Caco-2 (cell line): ENCODE data around the gene CASZ1. TPM values are rescaled to one million over a fixed set of nuclear protein-coding genes. Genes with fewer than 3 reads are reported as not detected.

Source experiments
- BruUV-seq: library from RNA; stranded (reverse); fragments of 400-500 nt; replicated peaks from 2 replicates; lab custom pipeline; 2021; lab: Mats Ljungman, UMichigan
- CTCF ChIA-PET: fragments of 300-600 bp; sonication (Branson Sonifier 250); formaldehyde crosslinking; loops from one replicate; lab custom pipeline; 2022; ENCODE audit warnings: antibody characterized with exemption; lab: Charles Lee
- POLR2A ChIA-PET: fragments of 300-600 bp; sonication (Branson Sonifier 250); formaldehyde crosslinking; loops from one replicate; lab custom pipeline; 2022; ENCODE audit warnings: antibody characterized with exemption; lab: Charles Lee
- DNase-seq, 2 experiments: peaks; one replicate each; pipeline versions ENCODE4 v3.0.0 to v3.0.0-alpha.2; 2020 to 2022
- H3K27me3 ChIP-seq: replicated peaks from 2 replicates; pipeline ENCODE4 v1.6.0; 2011; ENCODE audit warnings: low read length; ENCODE audit not compliant: control insufficient read depth, insufficient read depth
- H3K36me3 ChIP-seq: 2 replicates; pipeline ENCODE4 v1.5.1; 2011; ENCODE audit warnings: low read length; ENCODE audit not compliant: control insufficient read depth, insufficient read depth
- H3K4me1 ChIP-seq: fragments of 250-450 bp; sonication (Bioruptor Pico); 2 replicates; pipeline ENCODE4 v1.5.1; 2020; ENCODE audit warnings: mild to moderate bottlenecking
- H3K4me3 ChIP-seq: 2 replicates; pipeline ENCODE4 v1.5.1; 2011; ENCODE audit warnings: low read depth, mild to moderate bottlenecking, control low read depth, low read length
- H3K9me3 ChIP-seq: fragments of 250-450 bp; sonication (Bioruptor Pico); 2 replicates; pipeline ENCODE4 v1.5.1; 2020; ENCODE audit warnings: mild to moderate bottlenecking, moderate library complexity
- H3K27ac Mint-ChIP-seq: one replicate; pipeline ENCODE4 v1.8.0; 2022; ENCODE audit warnings: mixed read lengths; ENCODE audit not compliant: unreplicated experiment
- H3K27me3 Mint-ChIP-seq: one replicate; pipeline ENCODE4 v1.8.0; 2022; ENCODE audit warnings: mixed read lengths; ENCODE audit not compliant: insufficient read depth, unreplicated experiment
- H3K36me3 Mint-ChIP-seq: one replicate; pipeline ENCODE4 v1.8.0; 2022; ENCODE audit warnings: mild to moderate bottlenecking, mixed read lengths; ENCODE audit not compliant: insufficient read depth, unreplicated experiment
- H3K4me1 Mint-ChIP-seq: one replicate; pipeline ENCODE4 v1.8.0; 2022; ENCODE audit warnings: low read depth, mixed read lengths; ENCODE audit not compliant: unreplicated experiment
- H3K4me3 Mint-ChIP-seq: one replicate; pipeline ENCODE4 v1.8.0; 2022; ENCODE audit warnings: mild to moderate bottlenecking, moderate library complexity, mixed read lengths; ENCODE audit not compliant: unreplicated experiment
- H3K9me3 Mint-ChIP-seq: one replicate; pipeline ENCODE4 v1.8.0; 2022; ENCODE audit warnings: mixed read lengths; ENCODE audit not compliant: unreplicated experiment
- intact Hi-C: fragments of 100-400 bp; cut with micrococcal nuclease; formaldehyde crosslinking; loops from one replicate; pipeline ENCODE4 v1.10.0; 2022; ENCODE audit not compliant: unreplicated experiment
- total RNA-seq: library from RNA; stranded (reverse); gene quantifications from 2 replicates; pipeline ENCODE4 v1.2.3, GENCODE V29; 2022
- TF ChIP-seq, protein P1 (sequence below), 2 experiments: fragments of 200-600 bp in 1 of 2; IDR thresholded peaks; 1 replicate in 1 of 2; 2 replicates in 1 of 2; pipeline versions ENCODE4 v1.5.1 to v1.8.0; 2011 to 2022; ENCODE audit warnings: antibody characterized with exemption in 1 of 2, control low read depth in 1 of 2, inconsistent platforms in 1 of 2, low read depth in 1 of 2, low read length in 1 of 2, mild to moderate bottlenecking in 1 of 2, moderate library complexity in 1 of 2; ENCODE audit not compliant: insufficient read depth in 1 of 2, severe bottlenecking in 1 of 2, unreplicated experiment in 1 of 2

Gene CASZ1
- total RNA-seq, 1 experiment from 2014 or later = 10.9 TPM

DNA sequence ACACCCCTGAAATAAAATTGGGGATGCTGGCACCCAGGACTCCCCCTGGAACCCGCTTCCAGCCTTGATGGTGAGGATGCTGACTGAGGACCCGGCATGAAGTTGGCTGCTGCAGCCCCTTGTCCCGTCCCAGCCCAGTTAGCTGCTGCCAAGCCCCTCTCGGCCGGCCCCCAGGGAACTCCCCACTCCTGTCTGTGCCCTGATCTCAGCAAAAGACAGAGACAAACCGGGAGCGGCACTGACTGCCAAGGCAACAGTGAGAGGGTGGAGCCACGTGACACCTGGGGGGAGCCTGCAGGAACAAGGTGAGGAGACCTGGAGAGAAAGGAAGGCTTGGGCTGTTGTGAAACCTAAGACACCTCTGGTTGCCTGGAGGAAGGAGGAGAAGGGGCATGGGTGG is 24.7 kb downstream of the CASZ1 start:
- Histone ChIP-seq H3K4me3 (no peak overlapping the region), H3K4me1 (no peaks in the 10 kb centered on the region), H3K36me3 (no peaks in the 10 kb centered on the region), H3K27me3 (no peaks in the 10 kb centered on the region), H3K9me3 (no peaks in the 10 kb centered on the region)
- ChIA-PET POLR2A (no interaction called here), CTCF (no interaction called here)
- no peak for DNase-seq
- Mint-ChIP-seq H3K4me3 (no peak overlapping the region), H3K27me3 (no peaks in the 10 kb centered on the region), H3K4me1 (no peaks in the 10 kb centered on the region), H3K27ac (no peak overlapping the region), H3K9me3 (no peaks in the 10 kb centered on the region), H3K36me3 (no peaks in the 10 kb centered on the region)
- no TSS peak for BruUV-seq
- intact Hi-C loops = no loop called here
- TF ChIP-seq, protein P1, sequence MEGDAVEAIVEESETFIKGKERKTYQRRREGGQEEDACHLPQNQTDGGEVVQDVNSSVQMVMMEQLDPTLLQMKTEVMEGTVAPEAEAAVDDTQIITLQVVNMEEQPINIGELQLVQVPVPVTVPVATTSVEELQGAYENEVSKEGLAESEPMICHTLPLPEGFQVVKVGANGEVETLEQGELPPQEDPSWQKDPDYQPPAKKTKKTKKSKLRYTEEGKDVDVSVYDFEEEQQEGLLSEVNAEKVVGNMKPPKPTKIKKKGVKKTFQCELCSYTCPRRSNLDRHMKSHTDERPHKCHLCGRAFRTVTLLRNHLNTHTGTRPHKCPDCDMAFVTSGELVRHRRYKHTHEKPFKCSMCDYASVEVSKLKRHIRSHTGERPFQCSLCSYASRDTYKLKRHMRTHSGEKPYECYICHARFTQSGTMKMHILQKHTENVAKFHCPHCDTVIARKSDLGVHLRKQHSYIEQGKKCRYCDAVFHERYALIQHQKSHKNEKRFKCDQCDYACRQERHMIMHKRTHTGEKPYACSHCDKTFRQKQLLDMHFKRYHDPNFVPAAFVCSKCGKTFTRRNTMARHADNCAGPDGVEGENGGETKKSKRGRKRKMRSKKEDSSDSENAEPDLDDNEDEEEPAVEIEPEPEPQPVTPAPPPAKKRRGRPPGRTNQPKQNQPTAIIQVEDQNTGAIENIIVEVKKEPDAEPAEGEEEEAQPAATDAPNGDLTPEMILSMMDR (IDR thresholded peaks at IDR 0.05; ENCODE audit: insufficient read depth in 1 of 2, low read depth in 1 of 2, low read length in 1 of 2, severe bottlenecking in 1 of 2, unreplicated experiment in 1 of 2) = no peak

DNA sequence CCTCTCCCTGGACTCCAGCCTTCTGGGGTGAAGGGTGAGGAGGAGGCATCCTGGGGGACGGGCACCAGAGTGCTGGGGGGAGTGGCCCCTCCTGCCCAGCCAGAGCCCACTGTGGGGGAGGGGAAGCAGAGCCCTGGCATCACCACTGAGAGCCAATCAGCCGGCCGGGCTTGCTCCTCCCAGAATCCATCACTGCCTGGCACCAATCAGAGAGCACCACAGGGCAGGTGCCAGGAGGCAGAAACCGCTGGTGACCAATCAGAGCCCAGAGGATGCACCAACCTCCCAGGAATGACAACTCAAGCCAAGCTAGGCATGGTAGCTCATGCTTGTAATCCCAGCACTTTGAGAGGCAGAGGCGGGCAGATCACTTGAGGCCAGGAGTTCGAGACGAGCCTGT is 27.9 kb downstream of the CASZ1 start:
- no peak for DNase-seq
- H3K27me3 ChIP-seq = no peaks in the 10 kb centered on the region
- no peaks in the 10 kb centered on the region for H3K27me3 Mint-ChIP-seq
- intact Hi-C loops = no loop called here
- H3K9me3 ChIP-seq = no peaks in the 10 kb centered on the region
- H3K36me3 ChIP-seq = no peaks in the 10 kb centered on the region
- CTCF ChIA-PET = no interaction called here
- TF ChIP-seq, protein P1 (IDR thresholded peaks at IDR 0.05; ENCODE audit: insufficient read depth in 1 of 2, low read depth in 1 of 2, low read length in 1 of 2, severe bottlenecking in 1 of 2, unreplicated experiment in 1 of 2) = no peak
- no peaks in the 10 kb centered on the region for H3K4me1 Mint-ChIP-seq
- H3K4me3 Mint-ChIP-seq = no peak overlapping the region
- H3K27ac Mint-ChIP-seq = no peak overlapping the region
- no peaks in the 10 kb centered on the region for H3K9me3 Mint-ChIP-seq
- H3K4me3 ChIP-seq = no peak overlapping the region
- no peaks in the 10 kb centered on the region for H3K4me1 ChIP-seq
- POLR2A ChIA-PET = no interaction called here
- no TSS peak for BruUV-seq
- no peaks in the 10 kb centered on the region for H3K36me3 Mint-ChIP-seq

- no peaks in the 10 kb centered on the region for H3K9me3 ChIP-seq
Measured at GRCh38 chr1:10767282-10767681, 29.2 kb downstream of the CASZ1 start.

More at GRCh38 chr1:10767282-10767681, 29.2 kb downstream of the CASZ1 start:
- POLR2A ChIA-PET = no interaction called here
- TF ChIP-seq, protein P1 (IDR thresholded peaks at IDR 0.05; ENCODE audit: insufficient read depth in 1 of 2, low read depth in 1 of 2, low read length in 1 of 2, severe bottlenecking in 1 of 2, unreplicated experiment in 1 of 2) = no peak
- no peak overlapping the region for H3K4me3 Mint-ChIP-seq
- H3K36me3 ChIP-seq = no peaks in the 10 kb centered on the region
- no peaks in the 10 kb centered on the region for H3K4me1 Mint-ChIP-seq
- H3K4me3 ChIP-seq = no peak overlapping the region
- no peaks in the 10 kb centered on the region for H3K4me1 ChIP-seq
- intact Hi-C loops = no loop called here
- no peaks in the 10 kb centered on the region for H3K27me3 ChIP-seq
- BruUV-seq = no TSS peak
- no peaks in the 10 kb centered on the region for H3K36me3 Mint-ChIP-seq
- H3K9me3 Mint-ChIP-seq = no peaks in the 10 kb centered on the region
- no peak for DNase-seq
- H3K27me3 Mint-ChIP-seq = no peaks in the 10 kb centered on the region
- H3K27ac Mint-ChIP-seq = no peak overlapping the region
- CTCF ChIA-PET = no interaction called here
